Measurements from ENCODE around the gene RP2.

Gene RP2

DNA sequence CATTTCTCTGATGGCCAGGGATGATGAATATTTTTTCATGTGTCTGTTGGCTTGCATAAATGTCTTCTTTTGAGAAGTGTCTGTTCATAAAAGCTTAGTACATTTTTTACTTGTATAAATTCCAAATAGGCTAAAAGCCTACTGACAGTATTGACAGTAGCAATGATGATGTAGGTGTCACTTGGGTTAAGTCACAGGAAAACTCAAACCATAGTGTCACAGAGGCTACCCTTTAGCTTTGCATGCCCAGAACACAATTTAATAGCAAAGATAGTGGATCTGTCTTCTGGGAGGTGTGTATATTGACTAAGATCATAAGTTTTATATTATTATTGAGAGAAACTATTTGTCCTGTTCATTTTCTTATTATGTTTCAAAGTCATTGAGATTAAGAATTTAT is 8.1 kb downstream of the RP2 start:
- DNase-seq (ENCODE audit: low spot score), result no peak

DNA sequence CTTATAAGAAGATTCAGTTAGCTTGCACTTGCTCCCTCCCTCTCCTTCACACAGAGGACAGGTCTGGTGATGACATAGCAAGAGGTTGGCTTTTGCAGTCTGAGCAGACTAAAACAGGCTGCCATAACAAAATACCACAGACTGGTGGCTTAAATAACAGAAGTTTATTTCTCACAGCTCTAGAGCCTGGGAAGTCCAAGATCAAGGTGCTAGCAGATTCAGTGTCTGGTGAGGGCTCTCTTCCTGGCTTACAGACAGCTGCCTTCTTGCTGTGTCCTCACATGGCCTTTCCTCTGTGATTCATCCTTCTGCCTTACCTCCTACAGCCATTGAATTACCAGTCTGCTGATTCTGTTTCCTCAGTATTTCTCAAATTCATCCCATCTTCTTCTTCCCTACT is 13.1 kb downstream of the RP2 start:
- no peak for DNase-seq (ENCODE audit: low spot score)

DNA sequence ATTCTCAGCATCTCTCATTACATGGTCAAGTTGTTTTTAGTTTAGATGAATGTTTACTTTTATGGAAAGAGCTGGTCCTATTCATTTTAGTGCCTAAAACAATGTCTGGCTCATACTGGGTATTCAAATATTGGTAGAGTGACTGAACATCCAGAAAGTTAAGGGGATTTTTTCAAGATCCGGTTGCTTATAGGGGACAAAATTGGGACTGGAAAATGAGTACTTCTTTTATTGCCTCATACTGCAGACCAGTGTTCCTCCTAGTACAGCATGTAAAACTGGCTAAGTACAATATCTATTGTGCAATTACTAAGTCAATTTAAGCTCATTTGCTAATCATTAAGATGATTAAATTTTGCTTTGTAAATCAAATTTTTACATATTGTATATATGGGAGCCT is 13.9 kb downstream of the RP2 start:
- no peak for DNase-seq (ENCODE audit: low spot score)

DNA sequence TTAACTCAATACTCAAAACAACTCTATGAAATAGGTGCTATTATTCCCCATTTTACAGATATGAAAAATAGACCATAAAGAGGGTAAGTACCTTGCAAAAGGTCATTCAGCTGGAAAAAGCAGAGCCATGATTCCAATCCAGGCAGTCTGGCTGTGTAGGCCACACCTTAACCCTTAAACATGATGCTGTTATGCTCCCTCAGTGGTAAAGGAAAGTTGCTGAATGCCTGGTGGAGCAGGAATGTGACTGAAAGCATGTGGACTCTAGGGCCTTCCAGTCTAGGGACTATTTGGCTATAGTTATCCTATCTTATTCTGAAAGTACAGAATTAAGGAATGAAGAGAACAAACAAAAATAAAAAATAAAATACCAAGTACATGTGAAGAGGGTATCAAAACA is 19.6 kb downstream of the RP2 start:
- no peak for DNase-seq (ENCODE audit: low spot score)

DNA sequence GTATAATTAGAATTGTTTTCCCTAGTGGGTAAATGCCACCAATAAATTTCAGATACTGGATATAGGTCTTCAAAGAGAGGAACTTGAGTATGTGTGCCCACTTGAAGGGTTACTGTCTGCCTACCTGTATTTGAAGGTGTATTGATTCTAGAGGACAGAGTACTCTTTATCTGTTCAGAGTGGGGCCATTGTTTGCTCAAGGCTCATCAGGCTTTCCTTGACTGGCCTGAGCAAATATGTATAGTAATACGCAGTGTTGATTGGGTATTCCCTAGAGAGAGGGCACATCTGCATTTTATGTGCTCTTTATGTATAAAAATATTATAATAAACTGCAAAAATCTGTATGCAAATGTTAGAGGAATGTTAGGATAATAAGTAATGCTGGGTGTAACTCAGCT is 23.7 kb downstream of the RP2 start:
- DNase-seq (ENCODE audit: low spot score), result no peak

DNA sequence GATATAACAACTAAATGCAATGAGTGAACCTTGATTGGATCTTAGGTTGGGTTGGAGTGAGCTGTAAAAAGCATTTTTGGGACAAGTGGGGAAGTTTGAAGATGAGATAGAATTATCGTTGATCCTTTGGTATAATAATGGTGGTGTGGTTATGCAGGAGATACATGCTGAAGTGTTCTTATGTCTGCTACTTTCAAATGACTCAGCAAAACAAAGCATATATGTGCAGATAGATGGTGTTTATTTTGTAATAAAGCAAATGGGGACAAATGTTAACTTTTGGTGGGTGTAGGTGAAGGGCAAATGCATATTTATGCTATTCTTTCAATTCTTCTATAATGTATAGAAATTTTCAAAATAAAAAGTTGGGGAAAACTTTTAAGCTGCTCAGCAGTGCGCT is 26.2 kb downstream of the RP2 start:
- DNase-seq (ENCODE audit: low spot score), result no peak

DNA sequence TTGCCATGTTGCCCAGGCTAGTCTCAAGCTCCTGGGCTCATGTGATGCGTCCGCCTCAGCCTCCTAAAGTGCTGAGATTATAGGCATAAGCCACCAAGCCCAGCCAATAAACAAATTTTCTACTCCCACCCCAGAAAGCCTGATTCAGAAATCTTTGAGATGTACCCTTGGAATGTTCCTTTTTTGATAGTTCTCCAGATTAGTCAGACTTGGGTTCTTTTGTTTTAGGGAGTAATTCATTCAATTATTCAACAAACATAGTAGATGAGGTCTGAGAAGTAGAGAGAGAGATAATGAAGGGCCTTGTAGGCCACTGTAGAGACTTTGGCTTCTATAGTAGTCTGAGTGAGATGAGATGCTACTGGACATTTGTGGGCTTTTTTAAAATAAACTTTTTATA is 27.8 kb downstream of the RP2 start:
- no peak for DNase-seq (ENCODE audit: low spot score)

DNA sequence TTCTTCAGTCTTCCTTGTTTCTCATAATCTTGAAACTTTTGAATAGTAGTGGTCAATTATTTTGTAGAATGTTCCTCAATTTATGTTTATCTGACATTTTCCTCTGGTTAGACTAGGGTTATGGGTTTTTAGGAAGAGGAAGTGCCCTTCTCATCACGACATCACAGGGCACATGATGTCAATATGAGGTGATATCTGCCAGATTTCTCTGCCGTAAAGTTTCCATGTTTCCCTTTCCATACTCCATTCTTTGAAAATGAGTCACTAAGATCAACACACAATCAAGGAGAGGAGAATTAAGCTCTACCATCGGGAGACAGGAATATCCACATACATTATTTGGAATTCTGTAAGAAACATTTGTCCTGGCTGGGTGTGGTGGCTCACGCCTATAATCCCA is 28.4 kb downstream of the RP2 start:
- no peak for DNase-seq (ENCODE audit: low spot score)

DNA sequence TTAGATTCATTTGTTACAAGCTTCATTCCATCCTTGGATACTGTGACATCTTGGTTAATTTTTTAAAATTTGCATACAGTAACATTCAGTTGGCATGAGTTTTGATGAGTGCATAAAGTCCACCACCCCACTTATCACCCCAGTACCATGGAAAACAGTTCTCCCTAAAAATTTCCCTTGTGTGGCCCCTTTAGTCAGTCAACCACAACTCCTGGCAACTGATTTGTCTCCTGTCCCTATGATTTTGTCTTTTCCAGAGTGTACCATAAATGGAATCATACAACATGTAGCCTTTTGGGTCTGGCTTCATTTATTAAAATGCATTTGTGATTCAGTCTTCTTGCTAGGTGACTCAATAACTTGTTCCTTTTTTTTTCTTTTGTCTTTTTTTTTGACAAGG is 29.9 kb downstream of the RP2 start:
- no peak for DNase-seq (ENCODE audit: low spot score)

DNA sequence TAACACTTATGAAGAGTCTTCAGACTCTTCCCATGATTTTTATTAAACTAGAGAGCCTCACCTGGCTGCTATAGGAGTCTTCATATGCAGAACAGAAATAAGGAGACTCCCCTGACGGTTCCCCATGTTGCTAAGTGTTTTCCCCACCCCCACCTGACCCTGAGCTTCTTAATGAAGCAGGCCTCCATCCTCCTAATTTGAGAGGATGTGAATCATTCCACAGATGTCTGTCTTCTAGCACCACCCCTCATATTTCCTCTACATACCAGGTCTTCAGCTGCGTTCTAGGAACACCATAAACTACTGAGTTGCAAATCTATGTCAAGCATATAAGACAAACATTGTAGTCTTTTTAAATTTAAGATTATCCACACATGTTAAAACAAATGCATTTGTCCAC is 36.9 kb downstream of the RP2 start:
- DNase-seq (ENCODE audit: low spot score), result no peak

DNA sequence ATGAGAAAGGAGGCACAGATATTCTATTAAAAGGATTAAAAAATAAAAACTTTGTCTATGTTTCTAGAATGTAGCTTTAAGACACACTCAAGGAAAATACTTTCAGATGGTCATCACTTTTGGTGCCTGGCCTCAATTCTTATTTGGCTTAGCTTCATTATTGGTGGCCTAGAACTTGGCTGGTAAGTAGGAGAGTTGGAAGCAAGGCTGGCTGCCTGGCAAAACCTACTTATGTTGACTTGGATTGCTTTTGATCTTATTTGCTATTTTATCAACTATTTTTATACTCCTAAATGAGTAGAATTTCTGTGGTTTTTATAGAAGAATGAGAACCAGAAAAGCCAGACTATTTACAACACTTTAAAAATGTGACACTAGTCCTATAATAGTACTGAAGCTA is 40.1 kb downstream of the RP2 start:
- no peak for DNase-seq (ENCODE audit: low spot score)

DNA sequence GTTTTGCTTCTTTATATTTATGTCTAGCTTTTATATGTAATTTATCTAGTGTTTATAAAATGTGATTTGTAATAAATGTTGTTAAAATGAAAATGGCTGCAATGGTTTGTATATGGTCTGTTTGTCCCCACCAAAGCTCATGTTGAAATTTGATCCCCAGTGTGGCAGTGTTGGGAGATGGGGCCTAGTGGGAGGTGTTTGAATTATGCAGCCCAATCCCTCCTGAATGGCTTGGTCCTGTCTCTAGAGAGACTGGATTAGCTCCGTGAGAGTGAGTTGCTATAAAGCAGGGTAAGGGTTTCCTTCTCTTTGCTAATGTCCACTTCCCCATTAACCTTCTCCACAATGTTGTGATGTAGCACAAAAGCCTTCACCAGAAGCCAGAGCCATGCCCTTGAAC is 45.4 kb downstream of the RP2 start:
- DNase-seq (ENCODE audit: low spot score), result no peak

DNA sequence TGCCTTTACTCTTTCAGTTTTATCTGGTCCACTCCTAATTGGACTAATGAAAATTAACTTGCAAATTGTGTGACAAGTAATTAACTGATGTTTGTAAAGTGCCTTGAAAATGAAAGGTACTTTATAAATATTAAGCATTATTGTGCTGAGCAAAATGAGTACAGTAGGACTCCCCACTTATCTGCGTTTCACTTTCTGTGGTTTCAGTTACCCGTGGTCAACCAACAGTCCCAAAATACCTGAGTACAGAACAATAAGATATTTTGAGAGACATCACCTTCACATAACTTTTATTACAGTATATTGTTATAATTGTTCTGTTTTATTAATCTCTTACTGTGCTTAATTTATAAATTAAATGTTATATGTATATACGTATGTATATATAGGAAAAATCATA is 48.0 kb downstream of the RP2 start:
- no peak for DNase-seq (ENCODE audit: low spot score)

DNA sequence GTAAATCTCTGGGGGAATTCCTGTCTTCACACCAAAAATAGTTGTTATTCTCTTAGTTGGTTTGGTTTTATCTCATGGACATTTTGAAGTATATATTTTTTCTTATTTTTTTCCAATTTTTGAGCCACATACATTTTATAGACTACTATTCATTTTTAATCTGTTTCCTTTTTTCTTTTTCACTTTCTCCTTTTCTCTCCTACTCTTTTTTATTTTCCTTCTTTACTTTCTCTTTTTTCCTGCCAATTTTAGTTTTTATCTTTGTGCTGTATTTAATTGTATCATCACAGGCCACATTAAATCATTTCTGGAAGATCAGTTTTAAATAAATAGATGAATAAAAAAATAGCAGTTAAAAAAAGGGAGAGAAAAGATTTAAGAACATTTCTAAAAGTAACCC is 61.4 kb downstream of the RP2 start:
- DNase-seq (ENCODE audit: low spot score), result no peak

DNA sequence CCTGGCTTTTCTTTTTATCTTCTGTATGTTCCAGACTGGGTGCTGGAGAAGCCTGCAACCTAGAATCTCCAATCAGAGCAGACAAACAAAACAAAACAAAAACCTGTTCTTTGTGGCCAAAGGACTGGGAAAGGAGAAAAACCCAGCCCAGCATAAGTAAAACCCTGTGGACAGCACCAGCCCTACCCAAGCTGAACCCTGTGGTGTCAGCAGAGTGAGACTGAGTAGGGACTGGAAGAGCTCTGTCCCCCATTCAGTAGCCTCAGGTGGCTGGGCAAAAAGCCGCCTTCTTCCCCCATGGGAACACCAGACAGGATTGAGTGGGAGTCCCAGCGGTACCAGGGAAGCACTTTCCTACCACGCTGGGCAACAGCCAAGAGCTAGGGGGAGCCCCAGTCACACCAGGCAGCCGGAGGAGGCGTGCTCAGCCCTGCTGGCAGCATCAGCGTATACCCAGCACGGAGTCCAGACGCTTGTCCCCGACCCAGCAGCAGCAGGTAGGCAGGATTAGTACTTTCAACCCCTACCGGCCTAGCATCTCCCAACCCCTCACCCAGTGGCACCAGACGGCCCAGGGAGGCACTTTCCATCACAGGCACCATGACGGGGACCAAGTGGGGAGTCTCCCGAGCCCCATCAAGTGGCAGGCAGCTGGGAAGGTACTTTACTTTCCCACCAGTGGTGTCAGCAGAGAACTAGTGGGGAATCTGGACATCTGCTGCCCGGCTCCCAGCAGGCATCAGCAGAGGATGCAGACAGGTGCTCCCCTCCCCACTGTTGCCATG is 66.8 kb downstream of the RP2 start:
- DNase-seq (ENCODE audit: low spot score), result peak; percentile 70

DNA sequence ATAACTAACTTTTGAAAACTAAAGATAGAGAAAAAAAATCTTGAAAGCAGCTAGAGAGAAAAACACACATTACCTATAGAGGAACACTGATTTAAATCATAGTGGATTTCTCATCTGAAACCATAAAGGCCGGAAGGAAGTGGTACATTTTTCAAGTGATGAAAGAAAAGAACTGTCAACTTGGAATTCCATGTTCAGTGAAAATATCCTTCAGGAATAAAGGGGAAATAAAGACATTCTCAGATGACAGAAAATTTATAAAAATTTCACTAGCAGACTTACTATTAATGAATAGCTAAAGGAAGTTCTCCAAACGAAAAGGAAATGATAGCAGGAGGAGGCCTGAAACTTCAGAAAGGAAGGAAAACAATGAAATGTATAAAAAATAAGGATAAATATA is 67.8 kb downstream of the RP2 start:
- no peak for DNase-seq (ENCODE audit: low spot score)

DNA sequence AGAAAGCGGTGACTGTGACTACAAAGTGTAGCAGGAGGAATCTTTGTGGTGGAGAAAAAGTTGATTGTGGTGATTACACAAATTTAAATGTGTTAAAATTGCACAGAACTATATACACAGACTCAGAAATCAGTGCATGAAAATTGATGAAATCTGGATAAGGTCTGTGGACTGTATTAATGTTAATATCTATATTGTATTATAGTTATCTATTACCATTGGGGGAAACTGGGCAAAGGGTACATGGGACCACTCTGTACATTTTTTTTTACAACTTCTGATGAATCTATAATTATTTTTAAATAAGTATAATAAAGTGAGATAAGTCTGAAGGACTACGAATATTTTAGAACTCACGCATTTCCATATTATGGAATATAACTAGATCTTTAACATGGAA is 73.6 kb downstream of the RP2 start:
- DNase-seq (ENCODE audit: low spot score), result no peak

DNA sequence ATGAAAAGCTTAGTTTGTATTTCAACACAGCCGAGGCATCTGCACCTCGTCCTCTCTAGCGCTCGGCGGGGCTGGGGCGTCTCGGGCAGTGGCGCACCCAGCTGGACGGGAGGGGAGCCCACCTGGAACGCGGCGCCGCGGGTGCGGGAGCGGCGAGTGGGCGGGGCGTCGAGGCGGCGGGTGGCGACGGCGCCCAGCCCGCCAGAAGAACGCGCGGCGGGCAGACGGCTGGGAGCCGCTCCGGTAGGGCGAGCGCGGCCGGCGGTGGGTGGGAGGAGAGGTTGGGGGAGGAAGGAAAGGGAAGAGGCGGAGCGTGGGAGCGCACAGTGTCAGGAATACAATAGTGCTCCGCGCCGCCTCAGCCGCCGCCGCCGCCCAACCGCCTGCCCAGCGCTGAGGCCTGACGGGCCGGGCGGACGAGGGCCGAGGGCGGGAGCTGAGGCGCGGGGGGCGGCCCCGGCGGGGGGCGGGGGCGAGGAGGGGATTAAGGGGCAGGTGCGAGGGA is 75.3 kb downstream of the RP2 start, which contains the start of gene JADE3:
TSS of gene JADE3 (plus strand) at position 324 of the 505 bp plus-strand sequence. CDS start 72,474 bp downstream, outside the sequence.
- DNase-seq (ENCODE audit: low spot score), result peak; percentile 75

DNA sequence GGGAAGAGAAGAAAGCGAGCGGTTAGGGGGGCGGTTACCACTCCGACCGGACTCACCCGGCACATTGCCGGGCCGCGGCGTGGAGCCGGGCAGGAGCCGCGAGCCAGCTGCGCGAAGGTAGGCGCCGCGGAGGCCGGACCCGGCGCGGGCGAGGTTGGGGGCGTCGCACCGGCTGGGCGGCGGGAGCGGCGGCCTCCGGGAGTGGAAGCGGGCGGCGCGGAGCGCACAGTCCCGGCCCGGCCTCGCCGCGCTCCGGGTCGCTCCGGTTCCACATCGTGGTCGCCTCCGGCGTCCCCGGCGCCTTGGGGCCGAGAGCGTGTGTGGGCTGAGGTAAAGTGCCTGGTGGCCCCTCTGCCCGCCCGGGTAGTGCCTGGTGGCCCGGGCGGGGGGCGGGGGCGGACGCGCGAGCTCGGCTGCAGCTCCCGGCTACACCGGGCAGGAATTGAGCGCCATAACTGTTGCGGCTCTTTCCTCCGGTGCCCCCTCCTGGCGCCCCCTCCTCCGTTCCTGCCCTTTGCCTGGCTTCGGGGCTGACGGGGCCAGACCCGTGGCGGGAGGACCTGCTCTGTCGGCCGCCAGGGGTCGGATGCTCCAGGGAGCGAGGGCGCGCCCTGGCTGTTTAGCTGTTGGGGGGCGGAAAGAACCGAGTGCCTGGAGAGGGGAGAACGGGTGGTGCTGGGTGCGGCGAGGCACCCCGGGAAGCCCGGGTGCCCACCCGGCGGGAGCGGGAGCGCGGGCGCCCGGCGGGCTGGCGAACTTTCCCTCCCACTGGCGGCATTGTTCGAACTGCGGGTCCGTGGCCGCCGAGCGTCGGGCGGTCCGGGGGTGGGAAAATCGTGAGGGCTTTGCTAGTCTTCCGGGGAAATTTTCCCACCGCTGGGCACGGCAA is 76.0 kb downstream of the RP2 start:
- DNase-seq (ENCODE audit: low spot score), result peak; percentile 46

DNA sequence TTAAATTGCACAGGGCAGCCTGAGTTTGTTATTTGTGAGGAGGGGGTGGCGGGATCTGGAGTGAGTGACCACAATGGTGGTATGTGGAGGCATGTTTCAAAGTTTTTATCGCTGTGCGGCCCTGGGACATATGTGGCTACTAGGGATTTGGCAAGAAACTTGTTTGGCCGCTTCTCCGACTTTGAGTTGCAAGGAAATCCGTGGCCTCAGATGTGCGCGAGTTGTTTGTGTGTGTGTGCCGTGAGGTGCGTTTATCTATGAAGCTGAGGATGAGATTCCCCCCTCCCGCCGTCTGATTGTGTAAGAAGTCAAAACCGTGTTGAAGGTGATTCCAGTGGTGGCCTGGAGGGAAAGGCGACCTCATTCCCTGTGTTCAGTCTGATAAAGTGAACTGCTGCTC is 76.8 kb downstream of the RP2 start:
- no peak for DNase-seq (ENCODE audit: low spot score)

DNA sequence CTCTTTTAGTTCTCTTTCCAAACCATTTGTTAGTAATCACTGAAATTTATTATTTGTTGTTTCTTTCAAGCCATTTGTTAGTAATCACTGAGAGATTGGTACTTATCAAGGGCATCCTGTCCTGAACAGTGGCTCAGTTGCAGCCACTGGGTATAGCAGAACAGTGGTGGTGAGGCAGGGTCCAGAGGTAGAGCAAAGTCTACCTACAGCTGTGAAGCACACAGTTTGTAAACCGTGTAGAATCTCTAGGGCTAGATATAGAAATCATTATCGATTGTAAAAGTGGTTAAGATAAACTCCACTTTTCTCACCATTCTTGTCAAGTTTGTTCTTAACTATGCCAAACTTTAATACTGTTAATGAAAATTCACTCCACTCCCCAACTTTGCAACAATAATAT is 79.4 kb downstream of the RP2 start:
- DNase-seq (ENCODE audit: low spot score), result no peak

DNA sequence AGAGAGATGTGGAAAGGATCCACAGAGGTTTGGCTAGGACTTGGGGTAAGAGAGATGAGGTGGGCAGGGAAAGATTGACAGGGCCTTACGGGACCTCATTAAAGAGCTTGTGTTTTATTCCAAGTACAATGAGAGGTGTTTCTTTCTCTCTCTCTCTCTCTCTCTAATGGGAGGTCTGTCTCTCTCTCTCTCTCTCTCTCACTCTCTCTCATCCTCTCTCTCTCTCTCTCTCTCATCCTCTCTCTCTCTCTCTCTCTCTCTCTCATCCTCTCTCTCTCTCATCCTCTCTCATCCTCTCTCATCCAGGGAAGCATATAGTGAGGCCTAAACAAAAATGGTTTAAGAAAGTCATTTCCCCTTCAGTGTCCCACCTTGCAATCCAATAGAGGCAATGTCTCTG is 80.8 kb downstream of the RP2 start:
- no peak for DNase-seq (ENCODE audit: low spot score)

DNA sequence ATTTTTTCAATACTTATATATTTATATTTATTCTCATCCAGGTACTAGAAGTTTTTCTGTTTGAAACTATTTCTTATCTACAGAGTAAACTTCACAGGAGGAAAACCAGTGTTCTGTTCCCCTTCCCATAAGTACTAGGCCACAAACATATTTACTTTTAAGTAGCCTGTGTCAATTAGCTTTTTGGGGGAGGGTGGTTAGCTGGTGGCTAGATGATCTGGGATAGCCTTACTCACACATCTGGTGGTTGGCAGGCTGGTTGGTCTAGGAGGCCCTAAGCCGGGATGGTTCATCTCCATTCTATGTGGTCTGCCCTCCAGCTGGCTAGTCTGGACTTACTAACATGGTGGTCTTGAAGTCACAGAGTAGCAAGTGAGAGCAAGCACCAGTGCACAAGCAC is 81.6 kb downstream of the RP2 start:
- DNase-seq (ENCODE audit: low spot score), result no peak
